ENCODE data around the gene SLC22A3.
"Not testable (repeated sequence)": the region's sequence is repeated elsewhere in the genome, so short reads cannot be mapped to it uniquely, and the experiment has no call there.

SLC22A3 gene

GRCh38 chr6:160374836-160375560 is 26.8 kb downstream of the SLC22A3 start:
- Mint-ChIP-seq H3K4me3 (no peak overlapping the region), H3K4me1 (no peaks in the 10 kb centered on the region), H3K27ac (no peak overlapping the region), H3K36me3 (no peaks in the 10 kb centered on the region), H3K9me3 (no peaks in the 10 kb centered on the region), H3K27me3 (peaks cover 9% of the 10 kb centered on the region)
- no peak for ATAC-seq (ENCODE audit: low read depth)
- no peak for DNase-seq (ENCODE audit: low spot score in 2 of 2)

GRCh38 chr6:160375561-160375949 is 27.4 kb downstream of the SLC22A3 start:
- ATAC-seq (ENCODE audit: low read depth) = no peak
- Mint-ChIP-seq H3K9me3 (no peaks in the 10 kb centered on the region), H3K4me1 (no peaks in the 10 kb centered on the region), H3K36me3 (no peaks in the 10 kb centered on the region), H3K4me3 (no peak overlapping the region), H3K27me3 (peaks cover 9% of the 10 kb centered on the region), H3K27ac (no peak overlapping the region)
- no peak for DNase-seq (ENCODE audit: low spot score in 2 of 2)

- ATAC-seq (ENCODE audit: low read depth) = no peak
- Mint-ChIP-seq H3K36me3 (no peaks in the 10 kb centered on the region), H3K27me3 (peaks cover 9% of the 10 kb centered on the region)
Measured at GRCh38 chr6:160376445-160376844, 28.3 kb downstream of the SLC22A3 start.

GRCh38 chr6:160378218-160378617 is 30.0 kb downstream of the SLC22A3 start:
- Mint-ChIP-seq H3K9me3 (peaks cover 5% of the 10 kb centered on the region), H3K36me3 (peaks cover under 1% of the 10 kb centered on the region), H3K27me3 (peaks cover 6% of the 10 kb centered on the region), H3K27ac (no peak overlapping the region), H3K4me3 (no peak overlapping the region), H3K4me1 (no peaks in the 10 kb centered on the region)
- no peak for DNase-seq (ENCODE audit: low spot score in 2 of 2)
- ATAC-seq (ENCODE audit: low read depth) = no peak

More at GRCh38 chr6:160376445-160376844, 28.3 kb downstream of the SLC22A3 start:
- Mint-ChIP-seq H3K4me1 (no peaks in the 10 kb centered on the region), H3K9me3 (no peaks in the 10 kb centered on the region), H3K27ac (no peak overlapping the region), H3K4me3 (no peak overlapping the region)
- no peak for DNase-seq (ENCODE audit: low spot score in 2 of 2)

- H3K27ac Mint-ChIP-seq = no peak overlapping the region
- H3K9me3 Mint-ChIP-seq = peaks cover 7% of the 10 kb centered on the region
- H3K36me3 Mint-ChIP-seq = peaks cover 2% of the 10 kb centered on the region
- ATAC-seq (ENCODE audit: low read depth) = no peak
- H3K4me3 Mint-ChIP-seq = no peak overlapping the region
- no peaks in the 10 kb centered on the region for H3K4me1 Mint-ChIP-seq
- peaks cover 4% of the 10 kb centered on the region for H3K27me3 Mint-ChIP-seq
- DNase-seq (ENCODE audit: low spot score in 2 of 2) = no peak
Measured at GRCh38 chr6:160378882-160379281, 30.7 kb downstream of the SLC22A3 start.

GRCh38 chr6:160379466-160379865 is 31.3 kb downstream of the SLC22A3 start:
- peaks cover 4% of the 10 kb centered on the region for H3K27me3 Mint-ChIP-seq
- no peaks in the 10 kb centered on the region for H3K4me1 Mint-ChIP-seq
- peaks cover 7% of the 10 kb centered on the region for H3K9me3 Mint-ChIP-seq
- peaks cover 2% of the 10 kb centered on the region for H3K36me3 Mint-ChIP-seq
- no peak overlapping the region for H3K27ac Mint-ChIP-seq
- ATAC-seq (ENCODE audit: low read depth) (no peak), DNase-seq (ENCODE audit: low spot score in 2 of 2) (no peak)
- H3K4me3 Mint-ChIP-seq = no peak overlapping the region

GRCh38 chr6:160382946-160383345 is 34.8 kb downstream of the SLC22A3 start:
- Mint-ChIP-seq H3K4me3 (no peak overlapping the region), H3K27me3 (peaks cover 7% of the 10 kb centered on the region), H3K4me1 (no peaks in the 10 kb centered on the region), H3K27ac (no peak overlapping the region), H3K9me3 (peaks cover 8% of the 10 kb centered on the region), H3K36me3 (peaks cover 2% of the 10 kb centered on the region)
- DNase-seq (ENCODE audit: low spot score in 2 of 2) = no peak
- ATAC-seq (ENCODE audit: low read depth) = no peak

GRCh38 chr6:160386869-160387530 is 38.8 kb downstream of the SLC22A3 start:
- H3K9me3 Mint-ChIP-seq = peaks cover 8% of the 10 kb centered on the region
- no peak overlapping the region for H3K4me3 Mint-ChIP-seq
- no peaks in the 10 kb centered on the region for H3K4me1 Mint-ChIP-seq
- H3K27ac Mint-ChIP-seq = no peak overlapping the region
- no peak for ATAC-seq (ENCODE audit: low read depth)
- no peak for DNase-seq (ENCODE audit: low spot score in 2 of 2)
- H3K27me3 Mint-ChIP-seq = peaks cover 7% of the 10 kb centered on the region
- peaks cover 2% of the 10 kb centered on the region for H3K36me3 Mint-ChIP-seq

- ATAC-seq (ENCODE audit: low read depth) = no peak
- no peak for DNase-seq (ENCODE audit: low spot score in 2 of 2)
- H3K4me3 Mint-ChIP-seq = no peak overlapping the region
Measured at GRCh38 chr6:160387916-160388643, 39.9 kb downstream of the SLC22A3 start.

GRCh38 chr6:160388922-160389321 is 40.7 kb downstream of the SLC22A3 start:
- peaks cover 7% of the 10 kb centered on the region for H3K27me3 Mint-ChIP-seq
- H3K9me3 Mint-ChIP-seq = peaks cover 4% of the 10 kb centered on the region
- DNase-seq (ENCODE audit: low spot score in 2 of 2) (no peak), ATAC-seq (ENCODE audit: low read depth) (no peak)
- H3K4me3 Mint-ChIP-seq = no peak overlapping the region
- H3K36me3 Mint-ChIP-seq = no peaks in the 10 kb centered on the region
- H3K4me1 Mint-ChIP-seq = no peaks in the 10 kb centered on the region
- H3K27ac Mint-ChIP-seq = no peak overlapping the region

More at GRCh38 chr6:160387916-160388643, 39.9 kb downstream of the SLC22A3 start:
- no peak overlapping the region for H3K27ac Mint-ChIP-seq
- H3K9me3 Mint-ChIP-seq = peaks cover 4% of the 10 kb centered on the region
- H3K36me3 Mint-ChIP-seq = peaks cover 2% of the 10 kb centered on the region
- no peaks in the 10 kb centered on the region for H3K4me1 Mint-ChIP-seq
- peaks cover 7% of the 10 kb centered on the region for H3K27me3 Mint-ChIP-seq

GRCh38 chr6:160391419-160392116 is 43.4 kb downstream of the SLC22A3 start:
- no peak overlapping the region for H3K4me3 Mint-ChIP-seq
- peaks cover 3% of the 10 kb centered on the region for H3K9me3 Mint-ChIP-seq
- no peak for DNase-seq (ENCODE audit: low spot score in 2 of 2)

GRCh38 chr6:160393442-160393841 is 45.3 kb downstream of the SLC22A3 start:
- not testable (repeated sequence) for H3K9me3 Mint-ChIP-seq; H3K4me3 Mint-ChIP-seq; H3K27me3 Mint-ChIP-seq; H3K36me3 Mint-ChIP-seq; ATAC-seq (ENCODE audit: low read depth); DNase-seq (ENCODE audit: low spot score in 2 of 2); H3K27ac Mint-ChIP-seq; H3K4me1 Mint-ChIP-seq

More at GRCh38 chr6:160391419-160392116, 43.4 kb downstream of the SLC22A3 start:
- no peaks in the 10 kb centered on the region for H3K36me3 Mint-ChIP-seq
- H3K27me3 Mint-ChIP-seq = peaks cover 3% of the 10 kb centered on the region
- H3K27ac Mint-ChIP-seq = no peak overlapping the region
- no peak for ATAC-seq (ENCODE audit: low read depth)
- H3K4me1 Mint-ChIP-seq = no peaks in the 10 kb centered on the region

- H3K4me1 Mint-ChIP-seq = peaks cover 2% of the 10 kb centered on the region
- no peaks in the 10 kb centered on the region for H3K36me3 Mint-ChIP-seq
- no peak for ATAC-seq (ENCODE audit: low read depth)
- H3K27me3 Mint-ChIP-seq = peaks cover 4% of the 10 kb centered on the region
- no peak overlapping the region for H3K4me3 Mint-ChIP-seq
- H3K9me3 Mint-ChIP-seq = peaks cover 3% of the 10 kb centered on the region
- no peak for DNase-seq (ENCODE audit: low spot score in 2 of 2)
- H3K27ac Mint-ChIP-seq = no peak overlapping the region
Measured at GRCh38 chr6:160393891-160394653, 45.9 kb downstream of the SLC22A3 start.

Measured in memory B cell (primary cell).